IPS-20b (cell line): ENCODE results near the gene PEX14.
"Not testable (repeated sequence)": the region's sequence is repeated elsewhere in the genome, so short reads cannot be mapped to it uniquely, and the experiment has no call there.

Experiments
- H3K27ac ChIP-seq: one replicate; pipeline ENCODE4 v1.5.1; 2013; ENCODE audit warnings: low read length
- H3K27me3 ChIP-seq: 2 replicates; pipeline ENCODE4 v1.6.1; 2013; ENCODE audit warnings: mild to moderate bottlenecking, low read length, inconsistent platforms; ENCODE audit not compliant: insufficient read depth
- H3K36me3 ChIP-seq: 2 replicates; pipeline ENCODE4 v1.6.1; 2013; ENCODE audit warnings: low read depth, mild to moderate bottlenecking, inconsistent platforms, low read length, moderate library complexity; ENCODE audit not compliant: insufficient read depth
- H3K4me1 ChIP-seq: 2 replicates; pipeline ENCODE4 v1.6.1; 2013; ENCODE audit warnings: mild to moderate bottlenecking, control low read depth, inconsistent platforms, low read length, moderate library complexity; ENCODE audit not compliant: insufficient read depth
- H3K4me3 ChIP-seq: 2 replicates; pipeline ENCODE4 v1.5.1; 2013; ENCODE audit warnings: mild to moderate bottlenecking, low read length, inconsistent platforms
- H3K9ac ChIP-seq: 2 replicates; pipeline ENCODE4 v1.6.1; 2013; ENCODE audit warnings: low read depth, mild to moderate bottlenecking, inconsistent platforms, low read length, moderate library complexity
- H3K9me3 ChIP-seq: 2 replicates; pipeline ENCODE4 v1.6.1; 2013; ENCODE audit warnings: mild to moderate bottlenecking, low read depth, low read length, inconsistent platforms; ENCODE audit not compliant: insufficient read depth

The PEX14 gene, protein sequence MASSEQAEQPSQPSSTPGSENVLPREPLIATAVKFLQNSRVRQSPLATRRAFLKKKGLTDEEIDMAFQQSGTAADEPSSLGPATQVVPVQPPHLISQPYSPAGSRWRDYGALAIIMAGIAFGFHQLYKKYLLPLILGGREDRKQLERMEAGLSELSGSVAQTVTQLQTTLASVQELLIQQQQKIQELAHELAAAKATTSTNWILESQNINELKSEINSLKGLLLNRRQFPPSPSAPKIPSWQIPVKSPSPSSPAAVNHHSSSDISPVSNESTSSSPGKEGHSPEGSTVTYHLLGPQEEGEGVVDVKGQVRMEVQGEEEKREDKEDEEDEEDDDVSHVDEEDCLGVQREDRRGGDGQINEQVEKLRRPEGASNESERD

DNA sequence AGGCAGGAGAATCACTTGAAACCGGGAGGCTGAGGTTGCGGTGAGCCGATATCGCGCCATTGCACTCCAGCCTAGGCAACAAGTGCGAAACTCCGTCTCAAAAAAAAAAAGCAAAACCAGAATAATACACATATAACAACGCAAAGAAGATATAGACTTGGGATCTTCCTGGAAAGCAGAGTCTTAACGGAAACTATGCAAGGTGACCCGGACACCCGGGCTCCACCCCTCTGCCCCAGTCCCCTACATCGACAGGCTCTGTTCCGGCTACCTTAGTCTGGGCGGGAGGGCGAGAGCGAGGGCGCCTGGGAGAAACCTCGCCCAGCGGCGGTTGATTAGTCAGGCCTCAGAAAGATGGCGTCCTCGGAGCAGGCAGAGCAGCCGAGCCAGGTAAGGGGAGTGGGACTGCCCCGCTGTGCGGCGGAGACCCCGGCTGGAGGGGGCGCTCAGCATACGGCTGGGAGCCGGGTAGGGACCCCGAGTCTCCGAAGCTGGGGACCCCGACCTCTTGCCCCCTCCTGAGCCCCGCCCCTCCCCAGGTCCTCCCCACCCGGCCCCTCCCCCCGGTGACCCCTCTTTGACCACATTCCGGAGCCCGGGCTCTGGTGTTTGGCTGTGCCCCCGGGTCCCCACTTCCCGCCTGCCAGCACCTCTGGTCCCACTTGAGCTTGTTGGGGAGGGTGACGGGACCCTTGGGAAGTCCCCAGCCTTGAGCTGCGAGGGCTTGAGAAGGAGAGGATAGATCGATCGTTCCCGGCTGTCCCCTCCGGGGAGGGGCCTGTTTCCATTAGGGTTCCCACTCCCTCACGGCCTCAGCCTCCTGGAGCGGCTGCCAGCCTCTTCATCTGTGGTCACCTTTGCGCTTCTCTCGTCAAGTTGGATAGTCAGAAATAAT lies at the start of gene PEX14:
Gene PEX14 (plus strand): TSS at position 338 of the 895 bp plus-strand sequence. CDS start 17 bp downstream, at position 355.
- no peaks in the 10 kb centered on the region for H3K36me3 ChIP-seq
- no peaks in the 10 kb centered on the region for H3K9me3 ChIP-seq
- peaks cover 7% of the 10 kb centered on the region; the same call in 1 of the 2 replicates for H3K4me1 ChIP-seq
- no peaks in the 10 kb centered on the region for H3K27me3 ChIP-seq
- H3K9ac ChIP-seq: peak within 1 kb of the TSS; percentile 77
- peak within 1 kb of the TSS; percentile 89 for H3K4me3 ChIP-seq
- peak within 1 kb of the TSS; percentile 29 for H3K27ac ChIP-seq

DNA sequence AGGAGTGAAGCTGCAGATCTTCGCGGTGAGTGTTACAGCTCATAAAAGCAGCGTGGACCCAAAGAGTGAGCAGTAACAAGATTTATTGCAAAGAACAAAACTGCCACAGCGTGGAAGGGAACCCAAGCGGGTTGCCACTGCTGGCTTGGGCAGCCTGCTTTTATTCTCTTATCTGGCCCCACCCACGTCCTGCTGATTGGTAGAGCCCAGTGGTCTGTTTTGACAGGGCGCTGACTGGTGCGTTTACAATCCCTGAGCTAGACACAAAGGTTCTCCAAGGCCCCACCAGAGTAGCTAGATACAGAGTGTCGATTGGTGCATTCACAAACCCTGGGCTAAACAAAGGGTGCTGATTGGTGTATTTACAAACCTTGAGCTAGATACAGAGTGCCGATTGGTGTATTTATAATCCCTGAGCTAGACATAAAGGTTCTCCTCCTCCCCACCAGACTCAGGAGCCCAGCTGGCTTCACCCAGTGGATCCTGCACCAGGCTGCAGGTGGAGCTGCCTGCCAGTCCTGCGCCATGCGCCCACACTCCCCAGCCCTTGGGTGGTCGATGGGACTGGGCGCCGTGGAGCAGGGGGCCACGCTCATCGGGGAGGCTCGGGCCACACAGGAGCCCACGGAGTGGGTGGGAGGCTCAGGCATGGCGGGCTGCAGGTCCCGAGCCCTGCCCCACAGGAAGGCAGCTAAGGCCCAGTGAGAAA lies 48.8 kb upstream of the PEX14 start:
- not testable (repeated sequence) for H3K4me1 ChIP-seq, H3K36me3 ChIP-seq, H3K27ac ChIP-seq, H3K4me3 ChIP-seq, H3K27me3 ChIP-seq, H3K9me3 ChIP-seq, H3K9ac ChIP-seq

DNA sequence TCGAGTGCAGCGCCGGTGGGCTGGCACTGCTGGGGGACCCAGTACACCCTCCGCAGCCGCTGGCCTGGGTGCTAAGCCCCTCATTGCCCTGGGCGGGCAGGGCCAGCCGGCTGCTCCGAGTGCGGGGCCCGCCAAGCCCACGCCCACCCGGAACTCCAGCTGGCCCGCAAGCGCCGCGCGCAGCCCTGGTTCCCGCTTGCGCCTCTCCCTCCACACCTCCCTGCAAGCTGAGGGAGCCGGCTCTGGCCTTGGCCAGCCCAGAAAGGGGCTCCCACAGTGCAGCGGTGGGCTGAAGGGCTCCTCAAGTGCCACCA lies 48.3 kb upstream of the PEX14 start:
- H3K9ac ChIP-seq, H3K27ac ChIP-seq: not testable (repeated sequence)

DNA sequence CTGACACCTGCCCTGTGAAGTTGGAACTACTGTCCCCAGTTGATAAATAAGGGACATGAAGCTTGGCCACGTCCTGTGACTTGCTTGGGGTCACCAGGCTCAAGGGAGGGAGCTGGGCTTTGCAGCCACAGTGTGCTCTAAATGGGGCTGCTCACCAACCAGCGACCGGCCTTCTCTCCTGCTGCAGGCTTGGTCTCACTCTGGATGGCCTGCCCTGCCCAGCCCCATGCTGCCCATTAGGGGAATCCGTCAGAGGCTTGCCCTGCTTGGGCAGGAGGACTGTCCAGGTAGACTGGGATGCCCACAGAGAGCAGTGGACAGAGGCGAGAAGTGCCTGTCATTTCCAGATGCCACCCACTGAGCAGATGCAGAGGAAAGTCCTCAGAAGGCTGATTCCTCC lies 45.8 kb upstream of the PEX14 start:
- Histone ChIP-seq H3K27ac (no peak overlapping the region), H3K4me1 (no peaks in the 10 kb centered on the region; the same call in none of the 2 replicates), H3K27me3 (no peaks in the 10 kb centered on the region), H3K4me3 (no peak overlapping the region), H3K9ac (no peak overlapping the region), H3K9me3 (no peaks in the 10 kb centered on the region), H3K36me3 (no peaks in the 10 kb centered on the region)

More for the DNA sequence above, 48.3 kb upstream of the PEX14 start:
- not testable (repeated sequence) for H3K36me3 ChIP-seq, H3K9me3 ChIP-seq, H3K4me1 ChIP-seq, H3K27me3 ChIP-seq, H3K4me3 ChIP-seq

DNA sequence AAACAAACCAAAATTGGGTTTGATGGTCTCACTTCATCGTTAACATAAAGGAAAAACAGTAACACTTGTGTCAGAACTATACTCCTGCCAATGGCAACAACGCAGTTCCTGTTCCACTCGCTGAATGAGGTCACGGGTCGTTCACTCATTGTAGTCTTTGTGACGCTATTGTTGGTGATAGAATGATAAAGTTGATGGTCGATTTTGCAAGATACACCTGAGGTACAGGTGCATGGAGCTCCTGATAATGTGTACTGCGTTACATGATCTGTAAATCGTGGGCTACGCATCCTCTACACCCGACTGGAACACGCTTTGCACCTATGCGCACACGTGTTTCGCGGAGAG lies 44.9 kb upstream of the PEX14 start:
- Histone ChIP-seq H3K27ac (no peak overlapping the region), H3K9me3 (no peaks in the 10 kb centered on the region), H3K27me3 (no peaks in the 10 kb centered on the region), H3K36me3 (no peaks in the 10 kb centered on the region; the same call in 1 of the 2 replicates), H3K4me1 (no peaks in the 10 kb centered on the region; the same call in none of the 2 replicates), H3K4me3 (peak overlapping the region; percentile 80), H3K9ac (peak overlapping the region; percentile 94)

DNA sequence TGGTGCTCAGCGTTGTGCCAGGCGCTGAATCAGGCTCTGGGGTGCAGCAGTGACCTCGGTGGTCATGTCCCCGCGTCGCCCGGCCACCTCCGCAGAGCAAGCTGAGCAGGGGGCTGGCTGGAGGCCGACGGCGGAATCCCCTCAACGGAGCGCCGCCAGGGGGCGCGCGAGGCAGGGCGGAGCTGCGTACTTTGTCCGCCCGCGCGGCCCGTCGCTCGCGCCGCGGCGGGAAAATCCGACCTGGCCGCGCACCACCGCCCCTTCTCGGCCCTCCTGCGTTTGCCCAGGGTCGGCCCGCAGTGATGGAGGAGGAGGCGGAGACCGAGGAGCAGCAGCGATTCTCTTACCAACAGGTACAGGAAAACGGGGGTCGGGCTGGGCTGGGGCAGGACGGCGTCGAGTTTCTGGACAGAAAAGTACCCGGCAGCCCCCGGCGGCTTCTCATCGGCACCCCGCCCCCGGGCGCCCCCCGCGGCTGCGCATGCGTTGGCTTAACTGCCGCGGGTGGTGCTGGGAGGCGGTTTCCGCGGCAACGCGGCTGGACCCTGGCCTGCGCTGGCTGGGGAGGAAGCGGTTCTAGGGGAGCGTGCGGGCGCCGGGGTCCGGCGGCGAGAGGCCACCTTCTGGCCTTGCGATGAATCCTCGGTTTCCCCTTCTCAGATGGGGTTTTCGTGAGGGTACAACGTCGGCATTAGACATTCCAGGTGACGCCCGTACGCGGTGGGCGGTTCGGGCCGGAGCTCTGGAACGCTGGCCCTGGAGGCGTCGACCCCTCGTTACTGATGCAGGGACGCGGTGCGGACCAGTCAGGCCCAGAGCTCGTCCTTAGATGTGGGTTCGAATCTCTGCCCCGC lies 44.3 kb upstream of the PEX14 start, which contains the start of gene CENPS:
Gene CENPS (plus strand): TSS at position 218 of the 854 bp plus-strand sequence. CDS start 85 bp downstream, at position 303.
- no peak within 1 kb of the TSS for H3K27ac ChIP-seq
- peak within 1 kb of the TSS; percentile 94 for H3K9ac ChIP-seq
- H3K27me3 ChIP-seq: no peaks in the 10 kb centered on the region

DNA sequence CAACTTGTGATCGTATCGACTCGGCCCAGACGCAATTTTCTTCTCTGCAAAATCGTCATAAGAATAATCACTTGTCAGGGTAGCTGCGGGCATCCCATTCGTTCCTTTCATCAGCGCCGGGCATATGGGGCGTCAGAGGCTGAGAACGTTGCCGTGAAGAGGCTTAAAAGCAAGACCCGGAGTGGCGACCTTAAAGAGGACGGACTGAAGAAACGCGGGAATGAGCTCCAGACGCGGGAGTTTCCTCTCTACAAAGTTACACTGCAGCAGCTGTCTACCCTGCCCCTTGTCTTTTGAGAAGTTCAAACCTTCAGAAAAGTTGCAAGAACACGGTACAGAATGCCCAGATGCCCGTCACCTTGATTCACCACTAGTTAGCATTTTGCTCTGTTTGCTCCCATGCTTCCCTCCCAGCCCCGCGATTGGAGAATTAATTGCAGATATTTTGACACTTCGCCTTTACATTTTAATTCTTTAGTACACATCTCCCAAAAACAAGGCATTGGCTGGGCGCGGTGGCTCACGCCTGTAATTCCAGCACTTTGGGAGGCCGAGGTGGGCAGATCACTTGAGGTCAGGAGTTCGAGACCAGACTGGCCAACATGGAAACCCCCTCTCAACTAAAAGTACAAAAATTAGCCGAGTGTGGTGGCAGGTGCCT lies 43.5 kb upstream of the PEX14 start:
- Histone ChIP-seq H3K4me3 (peak overlapping the region; percentile 80), H3K9me3 (no peaks in the 10 kb centered on the region), H3K4me1 (no peaks in the 10 kb centered on the region; the same call in none of the 2 replicates), H3K9ac (peak overlapping the region; percentile 94; the same call in 1 of the 2 replicates), H3K27me3 (no peaks in the 10 kb centered on the region), H3K36me3 (no peaks in the 10 kb centered on the region; the same call in 1 of the 2 replicates), H3K27ac (no peak overlapping the region)

More for the DNA sequence above, 44.3 kb upstream of the PEX14 start, which contains the start of gene CENPS:
- Histone ChIP-seq H3K9me3 (no peaks in the 10 kb centered on the region), H3K4me3 (peak within 1 kb of the TSS; percentile 80), H3K36me3 (no peaks in the 10 kb centered on the region; the same call in 1 of the 2 replicates), H3K4me1 (no peaks in the 10 kb centered on the region; the same call in none of the 2 replicates)

DNA sequence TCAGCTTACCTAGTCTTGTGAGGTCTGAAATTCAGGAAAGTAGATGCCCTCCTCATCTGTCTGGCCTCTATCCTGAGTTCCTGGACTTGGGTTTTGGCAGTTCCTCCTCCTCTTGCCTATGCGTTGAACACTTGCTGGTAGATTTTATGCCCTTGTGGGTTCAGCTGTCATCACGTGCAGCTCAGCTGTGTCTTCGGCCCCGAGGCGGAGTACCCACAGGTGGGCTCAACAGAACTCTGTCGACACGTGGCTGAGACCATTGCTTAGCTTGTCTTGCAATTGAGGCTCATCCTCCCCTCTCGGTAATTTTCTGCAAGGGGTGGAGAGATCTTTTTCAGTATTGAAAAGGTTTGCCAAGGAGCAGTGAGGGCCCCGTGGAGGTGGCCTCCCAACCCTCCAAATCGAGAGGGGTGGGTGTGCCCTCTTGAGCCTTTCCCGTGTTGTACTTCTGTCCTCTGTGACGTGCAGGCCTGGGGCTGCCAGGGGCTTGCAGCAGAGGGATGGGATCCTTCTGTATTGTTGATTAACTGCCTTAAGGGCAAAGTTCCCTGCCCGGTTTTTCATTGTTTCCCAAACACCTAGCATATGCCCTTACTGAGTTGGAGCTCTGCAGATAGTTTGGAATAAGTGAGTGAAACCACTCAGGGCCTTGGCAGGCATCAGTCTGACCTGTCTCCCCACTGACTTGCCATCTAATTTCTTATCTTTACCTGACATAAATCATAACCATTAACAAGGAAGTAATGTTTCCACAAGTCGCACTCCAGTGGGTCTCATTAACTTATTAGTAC lies 41.6 kb upstream of the PEX14 start:
- Histone ChIP-seq H3K4me1 (no peaks in the 10 kb centered on the region; the same call in none of the 2 replicates), H3K27ac (no peak overlapping the region), H3K9me3 (no peaks in the 10 kb centered on the region), H3K27me3 (no peaks in the 10 kb centered on the region), H3K9ac (no peak overlapping the region), H3K4me3 (no peak overlapping the region), H3K36me3 (no peaks in the 10 kb centered on the region; the same call in 1 of the 2 replicates)

DNA sequence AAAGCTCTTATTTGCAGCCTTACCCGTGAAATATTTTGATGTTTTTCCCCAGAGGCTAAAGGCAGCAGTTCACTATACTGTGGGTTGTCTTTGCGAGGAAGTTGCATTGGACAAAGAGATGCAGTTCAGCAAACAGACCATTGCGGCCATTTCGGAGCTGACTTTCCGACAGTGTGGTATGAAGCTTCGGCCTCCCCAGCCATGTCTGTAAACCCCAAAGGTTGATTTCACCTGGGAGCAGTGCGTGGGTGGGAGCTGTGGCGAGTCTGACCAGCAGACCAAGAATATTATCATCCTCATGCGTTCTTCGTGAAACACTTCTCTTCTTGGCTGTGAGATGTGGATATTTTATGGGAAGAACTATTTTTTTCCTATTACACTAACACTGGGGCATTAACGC lies 41.0 kb upstream of the PEX14 start:
- H3K4me1 ChIP-seq: no peaks in the 10 kb centered on the region; the same call in none of the 2 replicates
- H3K27ac ChIP-seq: no peak overlapping the region
- H3K9ac ChIP-seq: no peak overlapping the region; the same call in 1 of the 2 replicates
- no peak overlapping the region for H3K4me3 ChIP-seq
- no peaks in the 10 kb centered on the region for H3K27me3 ChIP-seq
- no peaks in the 10 kb centered on the region for H3K9me3 ChIP-seq
- H3K36me3 ChIP-seq: no peaks in the 10 kb centered on the region; the same call in 1 of the 2 replicates

DNA sequence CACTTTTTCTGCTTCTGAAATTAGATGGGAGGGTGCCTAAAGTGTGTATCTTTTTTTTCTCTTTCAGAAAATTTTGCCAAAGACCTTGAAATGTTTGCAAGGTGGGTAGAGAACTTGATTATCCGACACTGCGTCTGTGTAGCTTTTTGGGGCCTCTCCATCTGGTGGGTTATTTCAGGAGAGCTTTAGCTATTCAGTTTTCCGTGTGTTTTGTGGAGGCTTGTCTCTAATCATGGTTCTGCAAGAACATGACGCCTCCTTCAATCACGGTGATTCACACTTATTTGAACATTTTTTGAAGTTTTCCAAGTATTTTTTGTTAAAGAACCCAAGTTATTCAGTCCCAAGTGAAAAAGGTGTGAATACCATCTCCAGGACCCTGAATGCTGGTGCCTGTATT lies 40.2 kb upstream of the PEX14 start:
- Histone ChIP-seq H3K9ac (no peak overlapping the region), H3K27ac (no peak overlapping the region), H3K4me1 (no peaks in the 10 kb centered on the region; the same call in none of the 2 replicates), H3K36me3 (no peaks in the 10 kb centered on the region; the same call in 1 of the 2 replicates), H3K9me3 (no peaks in the 10 kb centered on the region), H3K27me3 (no peaks in the 10 kb centered on the region), H3K4me3 (no peak overlapping the region)
